Panc1 (cell line): ENCODE measurements around the gene CLEC16A. TPM values are rescaled to one million over a fixed set of nuclear protein-coding genes. Genes with fewer than 3 reads are reported as not detected.

Experiments
- ATAC-seq: fragments of 200-7000 bp; cut with Tn5 transposase; 2 replicates; pipeline ENCODE4 v1.9.1; 2020; ENCODE audit warnings: mild to moderate bottlenecking, moderate library complexity
- BruUV-seq: library from RNA; stranded (reverse); fragments of 400-500 nt; replicated peaks from 2 replicates; lab custom pipeline; 2021; lab: Mats Ljungman, UMichigan
- CTCF ChIA-PET: fragments of 300-600 bp; sonication (Branson Sonifier 250); formaldehyde crosslinking; loops from one replicate; lab custom pipeline; 2022; ENCODE audit warnings: antibody characterized with exemption; lab: Charles Lee
- POLR2A ChIA-PET: fragments of 300-600 bp; sonication (Branson Sonifier 250); formaldehyde crosslinking; loops from one replicate; lab custom pipeline; 2022; ENCODE audit warnings: antibody characterized with exemption; lab: Charles Lee
- DNase-seq: peaks from one replicate; pipeline ENCODE4 v3.0.0-alpha.2; 2010; ENCODE audit warnings: low read depth, low spot score
- H3K27ac ChIP-seq: 2 replicates; pipeline ENCODE4 v1.5.1; 2011; ENCODE audit warnings: mild to moderate bottlenecking, low read length, inconsistent platforms
- H3K27me3 ChIP-seq: fragments of 200-500 bp; sonication (Bioruptor generic); 2 replicates; pipeline ENCODE4 v1.6.0; 2014; ENCODE audit warnings: low read length, inconsistent platforms; ENCODE audit not compliant: control insufficient read depth, insufficient read depth
- H3K36me3 ChIP-seq: fragments of 200-500 bp; sonication (Bioruptor generic); 2 replicates; pipeline ENCODE4 v1.5.1; 2014; ENCODE audit warnings: inconsistent platforms, mild to moderate bottlenecking, low read length, moderate library complexity; ENCODE audit not compliant: control insufficient read depth, insufficient read depth
- H3K4me1 ChIP-seq: 2 replicates; pipeline ENCODE4 v1.5.1; 2011; ENCODE audit warnings: inconsistent platforms, mild to moderate bottlenecking, low read length, moderate library complexity; ENCODE audit not compliant: control insufficient read depth, insufficient read depth
- H3K4me3 ChIP-seq, 2 experiments: 2 replicates each; pipeline ENCODE4 v1.5.1; 2011 to 2012; ENCODE audit warnings: low read depth in 2 of 2, low read length in 2 of 2, mild to moderate bottlenecking in 2 of 2, inconsistent platforms in 1 of 2, moderate library complexity in 1 of 2
- H3K9me3 ChIP-seq: fragments of 200-500 bp; sonication (Bioruptor generic); 2 replicates; pipeline ENCODE4 v1.5.1; 2014; ENCODE audit warnings: low read depth, mild to moderate bottlenecking, inconsistent platforms, low read length, moderate library complexity; ENCODE audit not compliant: control insufficient read depth, insufficient read depth
- POLR2AphosphoS5 ChIP-seq: IDR thresholded peaks from 2 replicates; pipeline ENCODE4 v1.6.1; 2012; ENCODE audit warnings: mild to moderate bottlenecking, low read depth, low read length, moderate library complexity
- REST ChIP-seq, 2 experiments: IDR thresholded peaks; 2 replicates each; pipeline ENCODE4 v1.6.1; 2011 to 2012; ENCODE audit warnings: low read depth in 2 of 2, control low read depth in 1 of 2, low read length in 1 of 2, mild to moderate bottlenecking in 1 of 2, moderate library complexity in 1 of 2; ENCODE audit not compliant: insufficient read depth in 1 of 2
- SIN3A ChIP-seq: IDR thresholded peaks from 2 replicates; pipeline ENCODE4 v1.6.1; 2012; ENCODE audit warnings: low read depth, mild to moderate bottlenecking, low read length, moderate library complexity, borderline replicate concordance; ENCODE audit not compliant: insufficient read depth
- TCF7L2 ChIP-seq: IDR thresholded peaks from 2 replicates; pipeline ENCODE4 v1.6.1; 2011; ENCODE audit warnings: mild to moderate bottlenecking, low read depth, low read length, inconsistent platforms
- in situ Hi-C: cut with HindIII; loops from 2 replicates; pipeline ENCODE4 v1.10.0; 2016; ENCODE audit warnings: low sequenced_read_pairs, low pct_unique_long_range_greater_than_20kb
- intact Hi-C: fragments of 100-400 bp; cut with micrococcal nuclease; formaldehyde crosslinking; loops from one replicate; pipeline ENCODE4 v1.10.0; 2022; ENCODE audit not compliant: unreplicated experiment
- total RNA-seq: library from RNA; stranded (reverse); gene quantifications from one replicate; pipeline ENCODE4 v1.2.1, GENCODE V29; 2021; ENCODE audit not compliant: unreplicated experiment
- TF ChIP-seq, protein P1 (sequence below): fragments of 450-650 bp; IDR thresholded peaks from 2 replicates; pipeline ENCODE4 v1.5.1; 2017; ENCODE audit warnings: mild to moderate bottlenecking

The CLEC16A gene
- total RNA-seq, 1 experiment from 2014 or later = 21.0 TPM

DNA sequence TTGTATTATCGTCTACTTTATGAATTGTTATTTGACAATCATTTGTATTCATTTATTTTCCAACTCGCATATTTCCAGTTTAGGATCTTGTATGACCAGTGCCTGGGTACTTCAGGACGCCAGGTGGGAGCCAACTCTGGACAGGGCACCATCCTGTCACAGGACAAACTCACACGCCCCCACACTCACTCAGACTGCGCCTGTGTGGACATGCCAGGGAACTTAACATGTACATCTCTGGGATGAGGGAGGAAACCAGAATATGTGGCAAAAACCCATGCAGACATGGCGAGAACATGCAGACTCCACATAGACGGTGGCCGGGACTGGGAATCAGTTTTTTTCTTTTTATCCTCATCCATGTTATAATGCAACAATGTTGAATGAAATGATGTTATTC lies 68.5 kb downstream of the CLEC16A start:
- no TSS peak for BruUV-seq
- Histone ChIP-seq H3K4me1 (no peaks in the 10 kb centered on the region), H3K36me3 (no peaks in the 10 kb centered on the region), H3K9me3 (no peaks in the 10 kb centered on the region), H3K27me3 (no peaks in the 10 kb centered on the region), H3K4me3 (no peak overlapping the region), H3K27ac (no peak overlapping the region)
- intact Hi-C loops (no loop called here), in situ Hi-C loops (no loop called here)
- POLR2A ChIA-PET = no interaction called here
- DNase-seq (no peak), ATAC-seq (no peak)
- CTCF ChIA-PET = no interaction called here
- no peak for TF ChIP-seq REST (IDR thresholded peaks at IDR 0.05; ENCODE audit: insufficient read depth in 1 of 2, low read depth in 2 of 2, low read length in 1 of 2)
- TF ChIP-seq, protein P1, sequence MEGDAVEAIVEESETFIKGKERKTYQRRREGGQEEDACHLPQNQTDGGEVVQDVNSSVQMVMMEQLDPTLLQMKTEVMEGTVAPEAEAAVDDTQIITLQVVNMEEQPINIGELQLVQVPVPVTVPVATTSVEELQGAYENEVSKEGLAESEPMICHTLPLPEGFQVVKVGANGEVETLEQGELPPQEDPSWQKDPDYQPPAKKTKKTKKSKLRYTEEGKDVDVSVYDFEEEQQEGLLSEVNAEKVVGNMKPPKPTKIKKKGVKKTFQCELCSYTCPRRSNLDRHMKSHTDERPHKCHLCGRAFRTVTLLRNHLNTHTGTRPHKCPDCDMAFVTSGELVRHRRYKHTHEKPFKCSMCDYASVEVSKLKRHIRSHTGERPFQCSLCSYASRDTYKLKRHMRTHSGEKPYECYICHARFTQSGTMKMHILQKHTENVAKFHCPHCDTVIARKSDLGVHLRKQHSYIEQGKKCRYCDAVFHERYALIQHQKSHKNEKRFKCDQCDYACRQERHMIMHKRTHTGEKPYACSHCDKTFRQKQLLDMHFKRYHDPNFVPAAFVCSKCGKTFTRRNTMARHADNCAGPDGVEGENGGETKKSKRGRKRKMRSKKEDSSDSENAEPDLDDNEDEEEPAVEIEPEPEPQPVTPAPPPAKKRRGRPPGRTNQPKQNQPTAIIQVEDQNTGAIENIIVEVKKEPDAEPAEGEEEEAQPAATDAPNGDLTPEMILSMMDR = no peak
- TF ChIP-seq TCF7L2 = no peak
- TF ChIP-seq SIN3A = no peak
- TF ChIP-seq POLR2AphosphoS5 = no peak

- no peak for DNase-seq
- no peaks in the 10 kb centered on the region for H3K27me3 ChIP-seq
- in situ Hi-C loops = no loop called here
- no peaks in the 10 kb centered on the region for H3K4me1 ChIP-seq
- no peak for ATAC-seq
- no peaks in the 10 kb centered on the region for H3K36me3 ChIP-seq
- H3K27ac ChIP-seq = no peak overlapping the region
- ChIA-PET POLR2A (no interaction called here), CTCF (no interaction called here)
- no peak overlapping the region for H3K4me3 ChIP-seq
- intact Hi-C loops = no loop called here
- no peak for TF ChIP-seq POLR2AphosphoS5
- TF ChIP-seq, protein P1 = no peak
- TF ChIP-seq SIN3A = no peak
- no peak for TF ChIP-seq REST (IDR thresholded peaks at IDR 0.05; ENCODE audit: insufficient read depth in 1 of 2, low read depth in 2 of 2, low read length in 1 of 2)
- TF ChIP-seq TCF7L2 = no peak
- no peaks in the 10 kb centered on the region for H3K9me3 ChIP-seq
- no TSS peak for BruUV-seq
Measured at GRCh38 chr16:11014136-11014535, 69.8 kb downstream of the CLEC16A start.
